H1 (cell line): ENCODE results near the gene PMM1. TPM values are rescaled to one million over a fixed set of nuclear protein-coding genes. Genes with fewer than 3 reads are reported as not detected.

ENCODE experiments used
- CTCF ChIA-PET: fragments of 300-600 bp; sonication (Branson Sonifier 250); formaldehyde crosslinking; loops from one replicate; lab custom pipeline; 2021; ENCODE audit not compliant: partially characterized antibody; lab: Charles Lee
- POLR2A ChIA-PET: fragments of 300-600 bp; sonication (Branson Sonifier 250); formaldehyde crosslinking; loops from one replicate; lab custom pipeline; 2021; ENCODE audit warnings: inconsistent platforms; ENCODE audit not compliant: partially characterized antibody; lab: Charles Lee
- DNase-seq, 2 experiments: peaks; one replicate each; pipeline versions ENCODE4 v3.0.0 to v3.0.0-alpha.2; 2010 to 2022; ENCODE audit warnings: low spot score in 2 of 2, low read depth in 1 of 2, mixed read lengths in 1 of 2
- FAIRE-seq: peaks from 2 replicates; lab custom pipeline; 2011; peaks lifted over from hg19 to GRCh38; lab: Jason Lieb, UNC
- H2AFZ ChIP-seq: 2 replicates; pipeline ENCODE4 v1.8.1; 2012; ENCODE audit warnings: low read length, inconsistent platforms
- H2AK5ac ChIP-seq: 2 replicates; pipeline ENCODE4 v1.6.1; 2013; ENCODE audit warnings: low read depth, low read length
- H2BK120ac ChIP-seq: replicated peaks from 2 replicates; pipeline ENCODE3; 2013; ENCODE audit warnings: low read depth, low read length, inconsistent platforms
- H2BK12ac ChIP-seq: 2 replicates; pipeline ENCODE4 v1.6.1; 2013; ENCODE audit warnings: low read depth, low read length
- H2BK15ac ChIP-seq: 2 replicates; pipeline ENCODE4 v1.6.1; 2013; ENCODE audit warnings: low read length
- H2BK20ac ChIP-seq: 2 replicates; pipeline ENCODE4 v1.6.1; 2013; ENCODE audit warnings: low read length
- H2BK5ac ChIP-seq: 2 replicates; pipeline ENCODE4 v1.6.1; 2013; ENCODE audit warnings: low read depth, low read length
- H3K14ac ChIP-seq: 2 replicates; pipeline ENCODE4 v1.6.1; 2013; ENCODE audit warnings: inconsistent platforms; ENCODE audit not compliant: insufficient read length
- H3K18ac ChIP-seq: 2 replicates; pipeline ENCODE4 v1.6.1; 2013; ENCODE audit warnings: low read length; ENCODE audit errors: extremely low read depth
- H3K23ac ChIP-seq: 2 replicates; pipeline ENCODE4 v1.6.1; 2013; ENCODE audit warnings: inconsistent platforms; ENCODE audit not compliant: insufficient read length
- H3K23me2 ChIP-seq: 2 replicates; pipeline ENCODE4 v1.6.1; 2013; ENCODE audit warnings: low read depth, low read length
- H3K27ac ChIP-seq: 2 replicates; pipeline ENCODE4 v1.6.1; 2011; ENCODE audit warnings: low read depth, low read length, inconsistent platforms
- H3K27me3 ChIP-seq, 4 experiments: replicated peaks in 1 of 4; 1 replicate in 1 of 4; 2 replicates in 3 of 4; pipeline versions ENCODE4 v1.6.1 to v1.8.1; 2011 to 2013; ENCODE audit warnings: low read length in 3 of 4, mild to moderate bottlenecking in 3 of 4, inconsistent platforms in 2 of 4, mixed read lengths in 2 of 4, moderate library complexity in 1 of 4; ENCODE audit not compliant: control insufficient read depth in 3 of 4, insufficient read depth in 3 of 4; ENCODE audit errors: extremely low read depth in 1 of 4
- H3K36me3 ChIP-seq, 4 experiments: 2 replicates each; pipeline versions ENCODE4 v1.6.1 to v1.8.1; 2011 to 2013; ENCODE audit warnings: mild to moderate bottlenecking in 4 of 4, low read length in 3 of 4, moderate library complexity in 2 of 4, control low read depth in 1 of 4, inconsistent platforms in 1 of 4; ENCODE audit not compliant: insufficient read depth in 4 of 4, control insufficient read depth in 2 of 4
- H3K4ac ChIP-seq: replicated peaks from 2 replicates; pipeline ENCODE3; 2013; ENCODE audit warnings: low read length, low read depth, mixed read lengths, inconsistent platforms; ENCODE audit not compliant: insufficient read length
- H3K4me1 ChIP-seq, 4 experiments: replicated peaks in 1 of 4; 1 replicate in 1 of 4; 2 replicates in 3 of 4; pipeline versions ENCODE4 v1.6.1 to v1.8.1; 2011 to 2013; ENCODE audit warnings: low read length in 3 of 4, inconsistent platforms in 2 of 4, mixed read lengths in 1 of 4; ENCODE audit not compliant: insufficient read depth in 4 of 4, control insufficient read depth in 3 of 4
- H3K4me2 ChIP-seq, 2 experiments: 2 replicates each; pipeline versions ENCODE4 v1.6.1 to v1.8.1; 2011 to 2013; ENCODE audit warnings: low read depth in 2 of 2, low read length in 2 of 2, control low read depth in 1 of 2, inconsistent platforms in 1 of 2, mild to moderate bottlenecking in 1 of 2; ENCODE audit not compliant: insufficient read depth in 1 of 2
- H3K4me3 ChIP-seq, 4 experiments: fragments of 200-600, 300-600 bp in 1 of 4; sonication (generic), shearing (Covaris generic), sonication (Bioruptor Twin) in 1 of 4; 2 replicates each; pipeline versions ENCODE4 v1.5.1 to v1.8.1; 2011 to 2016; ENCODE audit warnings: low read length in 4 of 4, low read depth in 3 of 4, control low read depth in 2 of 4, inconsistent platforms in 2 of 4, mild to moderate bottlenecking in 2 of 4, mixed read lengths in 1 of 4, moderate library complexity in 1 of 4; ENCODE audit not compliant: insufficient read depth in 2 of 4; ENCODE audit errors: extremely low read depth in 1 of 4
- H3K56ac ChIP-seq: replicated peaks from 2 replicates; pipeline ENCODE3; 2013; ENCODE audit warnings: low read depth, mild to moderate bottlenecking, mixed read lengths, low read length, inconsistent platforms; ENCODE audit not compliant: insufficient read length
- H3K79me1 ChIP-seq: 2 replicates; pipeline ENCODE4 v1.6.1; 2013; ENCODE audit warnings: low read depth, low read length, control low read depth
- H3K79me2 ChIP-seq, 2 experiments: 2 replicates each; pipeline versions ENCODE4 v1.6.1 to v1.8.1; 2012 to 2013; ENCODE audit warnings: low read length in 2 of 2, mild to moderate bottlenecking in 2 of 2, inconsistent platforms in 1 of 2; ENCODE audit not compliant: insufficient read depth in 2 of 2, control insufficient read depth in 1 of 2
- H3K9ac ChIP-seq, 4 experiments: replicated peaks in 1 of 4; 1 replicate in 1 of 4; 2 replicates in 3 of 4; pipeline versions ENCODE4 v1.6.1 to v1.8.1; 2011 to 2013; ENCODE audit warnings: low read depth in 3 of 4, low read length in 3 of 4, control low read depth in 2 of 4, mild to moderate bottlenecking in 2 of 4, moderate library complexity in 2 of 4, inconsistent platforms in 1 of 4; ENCODE audit errors: extremely low read depth in 1 of 4
- H3K9me3 ChIP-seq, 2 experiments: 2 replicates each; pipeline versions ENCODE4 v1.6.1 to v1.8.1; 2012 to 2013; ENCODE audit warnings: mild to moderate bottlenecking in 2 of 2, moderate library complexity in 2 of 2, control low read depth in 1 of 2, inconsistent platforms in 1 of 2, low read depth in 1 of 2, low read length in 1 of 2, mixed read lengths in 1 of 2; ENCODE audit not compliant: insufficient read depth in 2 of 2
- H4K20me1 ChIP-seq, 2 experiments: replicated peaks in 1 of 2; 2 replicates each; pipeline versions ENCODE3 to v1.8.1; 2011 to 2013; ENCODE audit warnings: inconsistent platforms in 2 of 2, low read length in 2 of 2, mild to moderate bottlenecking in 1 of 2; ENCODE audit not compliant: insufficient read depth in 2 of 2, control insufficient read depth in 1 of 2
- H4K5ac ChIP-seq: 2 replicates; pipeline ENCODE4 v1.6.1; 2013; ENCODE audit warnings: low read length, low read depth, mixed read lengths, inconsistent platforms; ENCODE audit not compliant: insufficient read length
- H4K8ac ChIP-seq: 2 replicates; pipeline ENCODE4 v1.8.0; 2013; ENCODE audit warnings: mild to moderate bottlenecking, moderate library complexity, low read length, inconsistent platforms; ENCODE audit not compliant: insufficient read depth; ENCODE audit errors: extremely low read depth
- H4K91ac ChIP-seq: replicated peaks from 2 replicates; pipeline ENCODE3; 2013; ENCODE audit warnings: low read length, mixed read lengths, inconsistent platforms; ENCODE audit not compliant: insufficient read length
- E2F6 ChIP-seq: IDR thresholded peaks from 2 replicates; pipeline ENCODE4 v1.6.1; 2012; ENCODE audit warnings: inconsistent platforms
- GTF2F1 ChIP-seq: IDR thresholded peaks from 2 replicates; pipeline ENCODE4 v1.6.1; 2012; ENCODE audit warnings: low read depth, low read length, improper control_type of control experiment, borderline replicate concordance
- MAX ChIP-seq: IDR thresholded peaks from 2 replicates; pipeline ENCODE4 v1.6.1; 2012; ENCODE audit warnings: inconsistent platforms
- TAF7 ChIP-seq: optimal IDR thresholded peaks from 2 replicates; pipeline ENCODE3; 2011; ENCODE audit warnings: low read depth, mild to moderate bottlenecking, inconsistent platforms, low read length, moderate library complexity, borderline replicate concordance
- WGBS, 2 experiments: shearing (Covaris generic) in 1 of 2; methylation state at CpG; one replicate each; pipeline versions ENCODE4 v1.1.6 to v1.1.7; 2013 to 2015; ENCODE audit warnings: low lambda C conversion rate in 2 of 2, mixed read lengths in 2 of 2, inconsistent platforms in 1 of 2, low coverage in 1 of 2, missing lambda C conversion rate in 1 of 2; ENCODE audit not compliant: insufficient replicate concordance in 2 of 2, insufficient coverage in 1 of 2, insufficient read length in 1 of 2; ENCODE audit errors: extremely low coverage in 1 of 2, missing lambda C conversion rate in 1 of 2; 5-methylcytosine and 5-hydroxymethylcytosine counted together
- polyA plus RNA-seq, 7 experiments: library from polyadenylated mRNA; depleted of rRNA in 3 of 7; stranded (reverse) in 5 of 7; unstranded in 2 of 7; fragments of >200 nt in 5 of 7; fragments of 200-250 nt in 2 of 7; gene quantifications; 1 replicate in 5 of 7; 2 replicates in 1 of 7; 4 replicates in 1 of 7; pipeline versions ENCODE4 v1.2.1 to v1.2.3, GENCODE V29; 2011 to 2013; ENCODE audit warnings: missing spikeins in 2 of 7, mixed read lengths in 2 of 7
- total RNA-seq: library from RNA; stranded (reverse); fragmentation: NEBNext Ultra II Directional; extraction: Animal tissue kit (Norgen Biotek cat#: 25700); gene quantifications from 2 replicates; pipeline ENCODE4 v1.2.1, GENCODE V29; 2021

PMM1 gene
- total and polyA plus RNA-seq, 2 of the 8 experiments (the other 6 are each of a cell fraction or from before 2014, with no cell fraction given): 11.3 to 20.0 TPM

- H2BK120ac ChIP-seq: no peak overlapping the region
- no peak overlapping the region for H3K23ac ChIP-seq
- H3K79me1 ChIP-seq: peaks cover 12% of the 10 kb centered on the region
- WGBS, 2 experiments: 46% methylated on average over 21 of the region's 21 CpGs; no CpG with 5 or more reads in 1 of the 2 experiments
- H2BK5ac ChIP-seq: no peak overlapping the region
- TF ChIP-seq GTF2F1: no peak
- TF ChIP-seq TAF7: peak; percentile 40
- TF ChIP-seq MAX: no peak
- TF ChIP-seq E2F6: no peak; the same call in 1 of the 2 replicates
- no peak overlapping the region for H4K8ac ChIP-seq
- H3K4ac ChIP-seq: no peak overlapping the region
- 0 out of 7 replicates have a peak, but pooled peaks cover 0 to 2% (median 0%) of the 10 kb centered on the region in 4 experiments for H3K27me3 ChIP-seq
- H2AK5ac ChIP-seq: no peak overlapping the region
- H2BK12ac ChIP-seq: no peak overlapping the region
- no peak overlapping the region for H4K91ac ChIP-seq
- H3K9ac ChIP-seq: peak overlapping the region in 1 of 4 experiments; percentile 71; a peak in 1 of 7 replicates
- no peak overlapping the region for H3K27ac ChIP-seq
- H3K18ac ChIP-seq: no peak overlapping the region
- H2BK15ac ChIP-seq: no peak overlapping the region
- peaks cover 0 to 14% of the 10 kb centered on the region in 2 experiments for H4K20me1 ChIP-seq
- peaks cover 0 to 3% (median under 1%) of the 10 kb centered on the region in 4 experiments; a peak in 1 of 8 replicates for H3K36me3 ChIP-seq
- ChIA-PET CTCF (interaction anchor here (0.6 to 2.9 kb wide), 10 partner anchors 9 to 196 kb away, joined by 3 to 16 read pairs (median 4); no protein-coding TSS in a partner anchor), POLR2A (interaction anchor here (0.9 to 2.0 kb wide), 7 partner anchors 8 to 98 kb away, joined by 3 to 15 read pairs (median 5); partner anchors contain the start of genes DESI1, TOB2 and XRCC6)
- no peak overlapping the region for H4K5ac ChIP-seq
- H3K4me2 ChIP-seq: peak overlapping the region; percentile 7 to 52
- 0 out of 2 replicates have a peak overlapping the region, but pooled peaks have one; percentile 24 for H2AFZ ChIP-seq
- H3K56ac ChIP-seq: no peak overlapping the region
- peak overlapping the region in 2 of 4 experiments; percentile 6 to 84; a peak in 5 of 8 replicates for H3K4me3 ChIP-seq
- H3K79me2 ChIP-seq: peaks cover 0 to 37% of the 10 kb centered on the region in 2 experiments; a peak in 3 of 4 replicates
- no peak for FAIRE-seq
- DNase-seq: no peak
- no peak overlapping the region for H3K14ac ChIP-seq
- no peak overlapping the region for H2BK20ac ChIP-seq
- H3K4me1 ChIP-seq: peaks cover 0 to 5% (median 2%) of the 10 kb centered on the region in 4 experiments; a peak in 4 of 7 replicates
- H3K23me2 ChIP-seq: 0 out of 2 replicates have a peak, but pooled peaks cover 2% of the 10 kb centered on the region
- H3K9me3 ChIP-seq: no peaks in the 10 kb centered on the region
Measured at GRCh38 chr22:41544671-41545476, 44.8 kb downstream of the PMM1 start.
